ENCODE results near the gene CCDC110. TPM values are rescaled to one million over a fixed set of nuclear protein-coding genes. Genes with fewer than 3 reads are reported as not detected.

Gene CCDC110
- total and polyA plus RNA-seq, 2 of the 13 experiments (the other 11 are each of a cell fraction or from before 2014, with no cell fraction given) = not detected

DNA sequence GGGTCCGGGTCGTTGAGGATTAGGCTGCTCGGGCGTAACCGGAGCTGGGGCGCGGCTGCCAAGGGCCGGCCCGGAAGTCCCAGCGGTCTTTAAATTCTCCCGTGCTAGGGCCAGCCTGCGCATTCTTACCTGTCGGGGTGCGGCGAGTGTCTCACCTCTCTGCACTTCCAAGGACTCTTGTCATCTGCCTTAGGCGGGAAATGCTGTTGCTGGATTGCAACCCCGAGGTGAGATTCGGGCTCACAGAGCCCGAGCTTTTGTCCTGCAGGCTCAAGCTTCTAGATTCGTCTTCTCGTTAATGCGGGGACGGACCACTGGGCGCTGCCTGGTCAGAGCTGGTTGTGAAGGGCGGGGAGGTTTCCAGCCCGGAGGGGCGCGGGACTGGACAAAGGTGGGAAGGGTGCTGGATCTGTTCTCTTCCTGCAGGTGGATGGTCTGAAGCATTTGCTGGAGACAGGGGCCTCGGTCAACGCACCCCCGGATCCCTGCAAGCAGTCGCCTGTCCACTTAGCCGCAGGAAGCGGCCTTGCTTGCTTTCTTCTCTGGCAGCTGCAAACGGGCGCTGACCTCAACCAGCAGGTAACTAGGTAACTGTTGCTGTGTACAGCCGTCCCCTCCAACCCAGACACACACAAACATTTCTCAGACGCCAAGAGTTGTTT is 74.7 kb downstream of the CCDC110 start, which contains the start of gene ANKRD37 (continued):
- TF ChIP-seq, protein P1, sequence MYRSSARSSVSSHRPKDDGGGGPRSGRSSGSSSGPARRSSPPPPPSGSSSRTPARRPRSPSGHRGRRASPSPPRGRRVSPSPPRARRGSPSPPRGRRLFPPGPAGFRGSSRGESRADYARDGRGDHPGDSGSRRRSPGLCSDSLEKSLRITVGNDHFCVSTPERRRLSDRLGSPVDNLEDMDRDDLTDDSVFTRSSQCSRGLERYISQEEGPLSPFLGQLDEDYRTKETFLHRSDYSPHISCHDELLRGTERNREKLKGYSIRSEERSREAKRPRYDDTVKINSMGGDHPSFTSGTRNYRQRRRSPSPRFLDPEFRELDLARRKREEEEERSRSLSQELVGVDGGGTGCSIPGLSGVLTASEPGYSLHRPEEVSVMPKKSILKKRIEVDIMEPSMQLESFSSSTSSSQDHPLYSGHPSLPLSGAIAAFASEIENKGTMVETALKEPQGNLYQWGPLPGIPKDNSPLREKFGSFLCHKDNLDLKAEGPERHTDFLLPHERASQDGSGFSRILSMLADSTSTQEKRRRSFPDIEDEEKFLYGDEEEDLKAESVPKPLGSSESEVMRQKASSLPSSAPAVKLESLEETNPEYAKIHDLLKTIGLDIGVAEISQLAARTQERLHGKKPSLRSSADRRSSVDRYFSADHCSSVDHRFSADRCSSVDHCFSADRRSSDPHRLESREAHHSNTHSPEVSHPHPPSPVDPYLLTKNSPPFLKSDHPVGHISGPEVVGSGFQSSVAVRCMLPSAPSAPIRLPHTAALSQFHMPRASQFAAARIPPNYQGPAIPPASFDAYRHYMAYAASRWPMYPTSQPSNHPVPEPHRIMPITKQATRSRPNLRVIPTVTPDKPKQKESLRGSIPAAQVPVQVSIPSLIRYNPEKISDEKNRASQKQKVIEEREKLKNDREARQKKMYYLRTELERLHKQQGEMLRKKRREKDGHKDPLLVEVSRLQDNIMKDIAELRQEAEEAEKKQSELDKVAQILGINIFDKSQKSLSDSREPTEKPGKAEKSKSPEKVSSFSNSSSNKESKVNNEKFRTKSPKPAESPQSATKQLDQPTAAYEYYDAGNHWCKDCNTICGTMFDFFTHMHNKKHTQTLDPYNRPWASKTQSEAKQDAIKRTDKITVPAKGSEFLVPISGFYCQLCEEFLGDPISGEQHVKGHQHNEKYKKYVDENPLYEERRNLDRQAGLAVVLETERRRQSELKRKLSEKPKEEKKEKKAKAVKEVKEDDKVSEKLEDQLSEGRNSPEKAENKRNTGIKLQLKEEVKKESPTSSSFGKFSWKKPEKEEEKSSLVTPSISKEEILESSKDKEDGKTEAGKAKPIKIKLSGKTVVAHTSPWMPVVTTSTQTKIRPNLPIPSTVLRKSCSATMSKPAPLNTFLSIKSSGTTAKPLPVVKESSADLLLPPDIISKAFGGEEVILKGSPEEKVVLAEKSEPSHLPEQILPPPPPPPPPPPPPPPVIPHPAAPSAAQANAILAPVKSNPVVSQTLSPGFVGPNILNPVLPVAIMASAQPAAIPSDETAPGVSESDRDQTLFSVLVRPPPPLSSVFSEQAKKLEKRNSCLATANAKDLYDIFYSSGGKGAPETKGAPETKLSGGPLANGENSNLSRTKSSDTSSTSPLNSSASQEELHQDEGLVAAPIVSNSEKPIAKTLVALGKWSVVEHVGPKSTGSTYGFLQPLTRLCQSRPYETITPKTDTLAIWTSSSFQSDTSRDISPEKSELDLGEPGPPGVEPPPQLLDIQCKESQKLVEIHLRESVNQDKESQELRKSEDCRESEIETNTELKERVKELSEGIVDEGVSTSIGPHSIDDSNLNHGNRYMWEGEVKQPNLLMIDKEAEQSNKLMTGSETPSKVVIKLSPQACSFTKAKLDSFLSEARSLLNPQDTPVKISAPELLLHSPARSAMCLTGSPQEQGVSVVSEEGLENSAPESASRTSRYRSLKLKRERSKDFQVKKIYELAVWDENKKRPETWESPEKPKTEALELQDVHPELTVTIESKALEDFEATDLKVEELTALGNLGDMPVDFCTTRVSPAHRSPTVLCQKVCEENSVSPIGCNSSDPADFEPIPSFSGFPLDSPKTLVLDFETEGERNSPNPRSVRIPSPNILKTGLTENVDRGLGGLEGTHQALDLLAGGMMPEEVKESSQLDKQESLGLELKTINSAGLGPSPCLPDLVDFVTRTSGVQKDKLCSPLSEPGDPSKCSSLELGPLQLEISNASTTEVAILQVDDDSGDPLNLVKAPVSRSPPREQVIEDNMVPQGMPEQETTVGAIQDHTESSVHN (CRISPR knock-in tag; IDR thresholded peaks at IDR 0.05) = 0 out of 2 replicates have a peak, but pooled peaks have one; percentile 36
- TF ChIP-seq ZIK1 (CRISPR knock-in tag; IDR thresholded peaks at IDR 0.05; ENCODE audit: borderline replicate concordance, low read depth) (no peak), ZNF331 (CRISPR knock-in tag; IDR thresholded peaks at IDR 0.05) (peak; percentile 3; the same call in 1 of the 2 replicates), ZNF121 (CRISPR knock-in tag; IDR thresholded peaks at IDR 0.05) (no peak), ZNF790 (CRISPR knock-in tag; IDR thresholded peaks at IDR 0.05; ENCODE audit: borderline replicate concordance) (peak; percentile 71; the same call in 1 of the 2 replicates), SRSF1 (optimal IDR thresholded peaks at IDR 0.05; ENCODE audit: low read depth, low read length) (peak; percentile 11), EP300 (IDR thresholded peaks at IDR 0.05; ENCODE audit: low read depth in 2 of 2, low read length in 2 of 2) (peak in 1 of 2 experiments; percentile 45; a peak in 2 of 4 replicates), EP300 (CRISPR knock-in tag; IDR thresholded peaks at IDR 0.05; ENCODE audit: borderline replicate concordance) (no peak), ELF4 (CRISPR knock-in tag; IDR thresholded peaks at IDR 0.05; ENCODE audit: borderline replicate concordance) (0 out of 2 replicates have a peak, but pooled peaks have one; percentile 24), U2AF2 (IDR thresholded peaks at IDR 0.05; ENCODE audit: low read depth, low read length) (no peak)
- TF ChIP-seq, protein P2, sequence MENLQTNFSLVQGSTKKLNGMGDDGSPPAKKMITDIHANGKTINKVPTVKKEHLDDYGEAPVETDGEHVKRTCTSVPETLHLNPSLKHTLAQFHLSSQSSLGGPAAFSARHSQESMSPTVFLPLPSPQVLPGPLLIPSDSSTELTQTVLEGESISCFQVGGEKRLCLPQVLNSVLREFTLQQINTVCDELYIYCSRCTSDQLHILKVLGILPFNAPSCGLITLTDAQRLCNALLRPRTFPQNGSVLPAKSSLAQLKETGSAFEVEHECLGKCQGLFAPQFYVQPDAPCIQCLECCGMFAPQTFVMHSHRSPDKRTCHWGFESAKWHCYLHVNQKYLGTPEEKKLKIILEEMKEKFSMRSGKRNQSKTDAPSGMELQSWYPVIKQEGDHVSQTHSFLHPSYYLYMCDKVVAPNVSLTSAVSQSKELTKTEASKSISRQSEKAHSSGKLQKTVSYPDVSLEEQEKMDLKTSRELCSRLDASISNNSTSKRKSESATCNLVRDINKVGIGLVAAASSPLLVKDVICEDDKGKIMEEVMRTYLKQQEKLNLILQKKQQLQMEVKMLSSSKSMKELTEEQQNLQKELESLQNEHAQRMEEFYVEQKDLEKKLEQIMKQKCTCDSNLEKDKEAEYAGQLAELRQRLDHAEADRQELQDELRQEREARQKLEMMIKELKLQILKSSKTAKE (CRISPR knock-in tag; IDR thresholded peaks at IDR 0.05; ENCODE audit: borderline replicate concordance) = no peak
- TF ChIP-seq, protein P3, sequence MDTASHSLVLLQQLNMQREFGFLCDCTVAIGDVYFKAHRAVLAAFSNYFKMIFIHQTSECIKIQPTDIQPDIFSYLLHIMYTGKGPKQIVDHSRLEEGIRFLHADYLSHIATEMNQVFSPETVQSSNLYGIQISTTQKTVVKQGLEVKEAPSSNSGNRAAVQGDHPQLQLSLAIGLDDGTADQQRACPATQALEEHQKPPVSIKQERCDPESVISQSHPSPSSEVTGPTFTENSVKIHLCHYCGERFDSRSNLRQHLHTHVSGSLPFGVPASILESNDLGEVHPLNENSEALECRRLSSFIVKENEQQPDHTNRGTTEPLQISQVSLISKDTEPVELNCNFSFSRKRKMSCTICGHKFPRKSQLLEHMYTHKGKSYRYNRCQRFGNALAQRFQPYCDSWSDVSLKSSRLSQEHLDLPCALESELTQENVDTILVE (CRISPR knock-in tag; IDR thresholded peaks at IDR 0.05) = no peak
- TF ChIP-seq, protein P4, sequence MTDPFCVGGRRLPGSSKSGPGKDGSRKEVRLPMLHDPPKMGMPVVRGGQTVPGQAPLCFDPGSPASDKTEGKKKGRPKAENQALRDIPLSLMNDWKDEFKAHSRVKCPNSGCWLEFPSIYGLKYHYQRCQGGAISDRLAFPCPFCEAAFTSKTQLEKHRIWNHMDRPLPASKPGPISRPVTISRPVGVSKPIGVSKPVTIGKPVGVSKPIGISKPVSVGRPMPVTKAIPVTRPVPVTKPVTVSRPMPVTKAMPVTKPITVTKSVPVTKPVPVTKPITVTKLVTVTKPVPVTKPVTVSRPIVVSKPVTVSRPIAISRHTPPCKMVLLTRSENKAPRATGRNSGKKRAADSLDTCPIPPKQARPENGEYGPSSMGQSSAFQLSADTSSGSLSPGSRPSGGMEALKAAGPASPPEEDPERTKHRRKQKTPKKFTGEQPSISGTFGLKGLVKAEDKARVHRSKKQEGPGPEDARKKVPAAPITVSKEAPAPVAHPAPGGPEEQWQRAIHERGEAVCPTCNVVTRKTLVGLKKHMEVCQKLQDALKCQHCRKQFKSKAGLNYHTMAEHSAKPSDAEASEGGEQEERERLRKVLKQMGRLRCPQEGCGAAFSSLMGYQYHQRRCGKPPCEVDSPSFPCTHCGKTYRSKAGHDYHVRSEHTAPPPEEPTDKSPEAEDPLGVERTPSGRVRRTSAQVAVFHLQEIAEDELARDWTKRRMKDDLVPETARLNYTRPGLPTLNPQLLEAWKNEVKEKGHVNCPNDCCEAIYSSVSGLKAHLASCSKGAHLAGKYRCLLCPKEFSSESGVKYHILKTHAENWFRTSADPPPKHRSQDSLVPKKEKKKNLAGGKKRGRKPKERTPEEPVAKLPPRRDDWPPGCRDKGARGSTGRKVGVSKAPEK (CRISPR knock-in tag; IDR thresholded peaks at IDR 0.05; ENCODE audit: borderline replicate concordance) = 0 out of 2 replicates have a peak, but pooled peaks have one; percentile 54
